AG08396 (cell line): ENCODE data around the gene SPNS2.

ENCODE experiments used
- DNase-seq: peaks from one replicate; pipeline ENCODE4 v3.0.0; 2012; ENCODE audit warnings: low spot score, mixed read lengths

SPNS2 gene

GRCh38 chr17:4520060-4520893 lies 21.6 kb downstream of the SPNS2 start:
- no peak for DNase-seq

GRCh38 chr17:4520894-4521600 lies 22.4 kb downstream of the SPNS2 start:
- no peak for DNase-seq

GRCh38 chr17:4522661-4523060 lies 24.0 kb downstream of the SPNS2 start:
- DNase-seq, result no peak

GRCh38 chr17:4523946-4524345 lies 25.3 kb downstream of the SPNS2 start:
- no peak for DNase-seq

GRCh38 chr17:4525691-4526397 lies 27.2 kb downstream of the SPNS2 start:
- no peak for DNase-seq

GRCh38 chr17:4527134-4527533 lies 28.5 kb downstream of the SPNS2 start:
- DNase-seq, result no peak

- no peak for DNase-seq
Observed at GRCh38 chr17:4527566-4528125, 29.0 kb downstream of the SPNS2 start.

- DNase-seq, result no peak
Observed at GRCh38 chr17:4529533-4530152, 31.0 kb downstream of the SPNS2 start.

- no peak for DNase-seq
Observed at GRCh38 chr17:4530799-4531730, 32.4 kb downstream of the SPNS2 start.

- no peak for DNase-seq
Observed at GRCh38 chr17:4531988-4532736, 33.5 kb downstream of the SPNS2 start.

GRCh38 chr17:4532860-4533522 lies 34.3 kb downstream of the SPNS2 start:
- no peak for DNase-seq

- no peak for DNase-seq
Observed at GRCh38 chr17:4533523-4534504, 35.1 kb downstream of the SPNS2 start.

- no peak for DNase-seq
Observed at GRCh38 chr17:4534515-4534914, 35.8 kb downstream of the SPNS2 start.

- DNase-seq, result no peak
Observed at GRCh38 chr17:4534928-4535666, 36.4 kb downstream of the SPNS2 start.

GRCh38 chr17:4535667-4536258 lies 37.1 kb downstream of the SPNS2 start:
- no peak for DNase-seq

GRCh38 chr17:4536259-4536741 lies 37.6 kb downstream of the SPNS2 start:
- DNase-seq, result peak; percentile 63
